ENCODE data around the gene NCKAP1. TPM values are rescaled to one million over a fixed set of nuclear protein-coding genes. Genes with fewer than 3 reads are reported as not detected.

NCKAP1 gene
- total and polyA plus RNA-seq, 2 of the 4 experiments (the other 2 are of a cell fraction) = 91.1 to 160 TPM

DNA sequence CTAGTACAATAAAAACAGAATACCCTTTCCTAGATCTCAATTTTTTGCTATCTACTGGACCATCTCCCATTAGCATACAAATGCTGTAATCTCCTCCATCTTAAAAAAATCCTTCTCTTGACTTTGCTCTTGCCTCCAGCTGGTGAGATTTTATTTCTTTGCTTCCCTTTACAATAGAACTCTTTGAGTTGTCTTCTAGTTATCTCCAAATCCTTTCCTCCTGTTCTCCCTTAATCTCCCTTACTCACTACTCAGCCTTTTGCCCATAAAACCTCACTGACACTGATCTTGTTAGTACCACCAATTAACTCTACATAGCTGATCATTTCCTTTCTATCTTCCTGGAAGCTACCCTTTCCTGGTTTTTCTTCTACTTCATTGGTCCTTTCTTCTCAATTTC is 108.3 kb downstream of the NCKAP1 start:
- CTCF ChIA-PET = no interaction called here
- Histone ChIP-seq H4K20me1 (ENCODE audit: insufficient read depth, low read length) (no peaks in the 10 kb centered on the region), H3K27ac (ENCODE audit: insufficient read depth, low read length) (no peak overlapping the region), H4K5ac (ENCODE audit: low read depth, low read length) (no peak overlapping the region), H3K79me1 (ENCODE audit: low read depth in 1 of 2, low read length in 2 of 2) (peaks cover 9 to 12% of the 10 kb centered on the region in 2 experiments; a peak in 2 of 4 replicates), H3K9ac (ENCODE audit: low read depth, low read length) (no peak overlapping the region), H3K4me3 (ENCODE audit: insufficient read depth, low read depth, low read length) (no peak overlapping the region), H2BK20ac (ENCODE audit: low read depth, low read length) (no peak overlapping the region), H3K23ac (ENCODE audit: low read depth, low read length) (no peak overlapping the region), H3K18ac (ENCODE audit: low read depth, low read length) (no peak overlapping the region), H2AK5ac (ENCODE audit: low read depth, low read length) (no peak overlapping the region), H4K8ac (ENCODE audit: low read depth in 2 of 2, low read length in 2 of 2) (no peak overlapping the region), H3K4me1 (ENCODE audit: control insufficient read depth, insufficient read depth, low read length) (peaks cover 1% of the 10 kb centered on the region; the same call in 1 of the 2 replicates), H2AFZ (replicated peaks; ENCODE audit: low read length, poor library complexity) (no peak overlapping the region), H2BK120ac (ENCODE audit: low read depth, low read length) (no peak overlapping the region), H3K36me3 (ENCODE audit: control insufficient read depth, insufficient read depth, low read length) (peaks cover 17% of the 10 kb centered on the region), H3K4ac (ENCODE audit: low read depth, low read length) (no peak overlapping the region), H3K27me3 (ENCODE audit: control insufficient read depth, insufficient read depth, low read length) (no peaks in the 10 kb centered on the region), H3K14ac (replicated peaks; ENCODE audit: low read depth, low read length) (no peak overlapping the region), H2BK15ac (ENCODE audit: low read depth, low read length) (no peak overlapping the region), H2AK9ac (replicated peaks; ENCODE audit: low read depth, low read length, poor library complexity) (no peak overlapping the region), H3K56ac (ENCODE audit: extremely low read depth, insufficient read depth, low read length) (no peak overlapping the region), H2BK5ac (ENCODE audit: low read depth, low read length, poor library complexity, severe bottlenecking) (no peak overlapping the region), H3K9me3 (ENCODE audit: control insufficient read depth, insufficient read depth, low read length) (no peaks in the 10 kb centered on the region), H3K4me2 (ENCODE audit: low read depth, low read length) (no peak overlapping the region), H3K9me1 (ENCODE audit: insufficient read depth, low read length) (no peaks in the 10 kb centered on the region), H4K91ac (ENCODE audit: insufficient read depth, low read depth, low read length) (no peak overlapping the region)
- TF ChIP-seq MAFK (IDR thresholded peaks at IDR 0.05; ENCODE audit: low read depth, low read length) (no peak), SMC3 (IDR thresholded peaks at IDR 0.05; ENCODE audit: low read depth, low read length) (no peak), POLR2A (IDR thresholded peaks at IDR 0.05; ENCODE audit: low read depth, low read length) (no peak)
- TF ChIP-seq, protein P1, sequence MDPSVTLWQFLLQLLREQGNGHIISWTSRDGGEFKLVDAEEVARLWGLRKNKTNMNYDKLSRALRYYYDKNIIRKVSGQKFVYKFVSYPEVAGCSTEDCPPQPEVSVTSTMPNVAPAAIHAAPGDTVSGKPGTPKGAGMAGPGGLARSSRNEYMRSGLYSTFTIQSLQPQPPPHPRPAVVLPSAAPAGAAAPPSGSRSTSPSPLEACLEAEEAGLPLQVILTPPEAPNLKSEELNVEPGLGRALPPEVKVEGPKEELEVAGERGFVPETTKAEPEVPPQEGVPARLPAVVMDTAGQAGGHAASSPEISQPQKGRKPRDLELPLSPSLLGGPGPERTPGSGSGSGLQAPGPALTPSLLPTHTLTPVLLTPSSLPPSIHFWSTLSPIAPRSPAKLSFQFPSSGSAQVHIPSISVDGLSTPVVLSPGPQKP (IDR thresholded peaks at IDR 0.05; ENCODE audit: borderline replicate concordance, low read depth, low read length) = no peak
- dilution Hi-C loops (cut with HindIII; ENCODE audit: low sequenced_read_pairs, unreplicated experiment) (no loop called here), intact Hi-C loops (cut with micrococcal nuclease) (loop anchor here (10.0 kb wide), 1 partner anchor 45 kb away; no protein-coding TSS in a partner anchor), in situ Hi-C loops (cut with MboI; ENCODE audit: low sequenced_read_pairs) (no loop called here)
- no TSS peak for BruUV-seq (replicated peaks)
- ATAC-seq (ENCODE audit: low read depth) (no peak), DNase-seq (no peak)
- POLR2A ChIA-PET (ENCODE audit: unreplicated experiment) = no interaction called here
